Neural crest cell (in vitro differentiated cells): ENCODE measurements around the gene ZNF638. TPM values are rescaled to one million over a fixed set of nuclear protein-coding genes. Genes with fewer than 3 reads are reported as not detected.

Experiments
- DNase-seq: peaks from one replicate; pipeline ENCODE4 v3.0.0; 2021; ENCODE audit warnings: low read depth, mixed read lengths, low spot score
- H3K27ac Mint-ChIP-seq: one replicate; pipeline ENCODE4 v1.8.0; 2021; ENCODE audit warnings: mild to moderate bottlenecking, mixed read lengths; ENCODE audit not compliant: unreplicated experiment
- H3K27me3 Mint-ChIP-seq: 2 replicates; pipeline ENCODE4 v1.8.0; 2021; ENCODE audit warnings: low read depth, mild to moderate bottlenecking, mixed read lengths
- H3K36me3 Mint-ChIP-seq: 2 replicates; pipeline ENCODE4 v1.8.0; 2021; ENCODE audit warnings: low read depth, mild to moderate bottlenecking, mixed read lengths
- H3K4me1 Mint-ChIP-seq: 2 replicates; pipeline ENCODE4 v1.8.0; 2021; ENCODE audit warnings: mixed read lengths
- H3K4me3 Mint-ChIP-seq: one replicate; pipeline ENCODE4 v1.8.0; 2021; ENCODE audit warnings: mild to moderate bottlenecking, mixed read lengths
- H3K9me3 Mint-ChIP-seq: 2 replicates; pipeline ENCODE4 v1.8.0; 2021; ENCODE audit warnings: mixed read lengths
- total RNA-seq: library from RNA; stranded (reverse); gene quantifications from 2 replicates; pipeline ENCODE4 v1.2.1, GENCODE V29; 2021
- TF ChIP-seq, protein P1 (sequence below): fragments of 200-600 bp; sonication (generic); conservative IDR thresholded peaks from 2 replicates; pipeline ENCODE4 v1.5.0; 2021; ENCODE audit warnings: antibody characterized with exemption, mild to moderate bottlenecking

The ZNF638 gene
- total RNA-seq, 1 donor from 2014 or later = 159 TPM

DNA sequence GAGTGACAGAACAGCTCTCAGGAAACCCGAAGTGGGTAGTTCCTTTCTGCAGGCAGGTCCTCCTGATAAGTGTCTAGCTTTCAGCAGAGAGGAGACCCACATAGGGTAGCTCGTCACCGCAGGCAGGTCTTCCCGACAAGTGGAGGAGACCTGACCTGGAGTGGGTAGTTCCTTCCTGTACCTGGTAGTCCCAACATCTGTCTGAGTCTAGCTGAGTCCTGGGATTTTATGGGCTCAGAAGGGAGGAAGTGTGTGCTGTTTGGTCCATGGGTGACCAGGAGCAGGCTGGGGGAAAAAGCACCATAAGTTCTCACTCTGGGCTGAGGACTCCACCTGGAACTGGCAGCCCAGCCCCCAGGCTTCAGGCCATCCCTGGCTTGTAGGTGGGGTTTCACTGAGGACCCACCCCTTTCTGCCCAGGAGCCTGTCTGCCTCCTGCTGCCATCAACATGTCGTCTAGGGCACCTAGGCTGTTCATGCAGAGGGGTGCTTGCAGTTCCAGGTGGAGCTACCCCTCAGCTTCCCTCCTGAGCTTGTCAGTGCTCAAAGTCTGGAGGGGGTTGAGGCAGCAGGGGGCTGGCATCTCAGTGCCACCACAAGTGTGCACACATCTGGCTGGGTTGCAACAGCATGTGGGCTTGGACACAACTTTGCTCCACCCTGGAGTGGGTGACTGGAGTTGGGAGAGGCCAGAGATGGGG lies 131.2 kb downstream of the ZNF638 start:
- TF ChIP-seq, protein P1, sequence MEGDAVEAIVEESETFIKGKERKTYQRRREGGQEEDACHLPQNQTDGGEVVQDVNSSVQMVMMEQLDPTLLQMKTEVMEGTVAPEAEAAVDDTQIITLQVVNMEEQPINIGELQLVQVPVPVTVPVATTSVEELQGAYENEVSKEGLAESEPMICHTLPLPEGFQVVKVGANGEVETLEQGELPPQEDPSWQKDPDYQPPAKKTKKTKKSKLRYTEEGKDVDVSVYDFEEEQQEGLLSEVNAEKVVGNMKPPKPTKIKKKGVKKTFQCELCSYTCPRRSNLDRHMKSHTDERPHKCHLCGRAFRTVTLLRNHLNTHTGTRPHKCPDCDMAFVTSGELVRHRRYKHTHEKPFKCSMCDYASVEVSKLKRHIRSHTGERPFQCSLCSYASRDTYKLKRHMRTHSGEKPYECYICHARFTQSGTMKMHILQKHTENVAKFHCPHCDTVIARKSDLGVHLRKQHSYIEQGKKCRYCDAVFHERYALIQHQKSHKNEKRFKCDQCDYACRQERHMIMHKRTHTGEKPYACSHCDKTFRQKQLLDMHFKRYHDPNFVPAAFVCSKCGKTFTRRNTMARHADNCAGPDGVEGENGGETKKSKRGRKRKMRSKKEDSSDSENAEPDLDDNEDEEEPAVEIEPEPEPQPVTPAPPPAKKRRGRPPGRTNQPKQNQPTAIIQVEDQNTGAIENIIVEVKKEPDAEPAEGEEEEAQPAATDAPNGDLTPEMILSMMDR = no peak
- no peak overlapping the region for H3K27ac Mint-ChIP-seq
- peaks cover 26% of the 10 kb centered on the region for H3K27me3 Mint-ChIP-seq
- H3K36me3 Mint-ChIP-seq = no peaks in the 10 kb centered on the region
- H3K9me3 Mint-ChIP-seq = no peaks in the 10 kb centered on the region
- H3K4me3 Mint-ChIP-seq = no peak overlapping the region
- peaks cover 19% of the 10 kb centered on the region for H3K4me1 Mint-ChIP-seq
- no peak for DNase-seq

DNA sequence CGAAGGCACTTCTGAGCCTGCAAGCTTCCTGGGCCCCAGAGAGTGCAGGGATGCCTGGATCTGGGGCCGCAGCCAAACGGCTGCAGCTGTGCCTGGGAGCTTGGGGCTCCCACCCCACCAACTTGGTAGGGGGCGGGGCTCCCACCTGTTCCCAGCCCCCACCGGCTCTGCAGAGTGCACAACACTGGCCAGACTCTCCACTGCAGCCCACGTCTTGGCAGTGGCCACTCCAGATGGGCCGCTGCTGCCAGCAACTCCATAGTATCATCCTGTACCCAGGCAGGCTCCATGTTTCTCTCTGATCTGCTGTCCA lies 131.7 kb downstream of the ZNF638 start:
- TF ChIP-seq, protein P1 = no peak
- no peaks in the 10 kb centered on the region for H3K36me3 Mint-ChIP-seq
- no peaks in the 10 kb centered on the region for H3K9me3 Mint-ChIP-seq
- no peak overlapping the region for H3K4me3 Mint-ChIP-seq
- DNase-seq = no peak
- H3K27me3 Mint-ChIP-seq = peaks cover 31% of the 10 kb centered on the region
- H3K27ac Mint-ChIP-seq = no peak overlapping the region
- H3K4me1 Mint-ChIP-seq = peaks cover 18% of the 10 kb centered on the region

DNA sequence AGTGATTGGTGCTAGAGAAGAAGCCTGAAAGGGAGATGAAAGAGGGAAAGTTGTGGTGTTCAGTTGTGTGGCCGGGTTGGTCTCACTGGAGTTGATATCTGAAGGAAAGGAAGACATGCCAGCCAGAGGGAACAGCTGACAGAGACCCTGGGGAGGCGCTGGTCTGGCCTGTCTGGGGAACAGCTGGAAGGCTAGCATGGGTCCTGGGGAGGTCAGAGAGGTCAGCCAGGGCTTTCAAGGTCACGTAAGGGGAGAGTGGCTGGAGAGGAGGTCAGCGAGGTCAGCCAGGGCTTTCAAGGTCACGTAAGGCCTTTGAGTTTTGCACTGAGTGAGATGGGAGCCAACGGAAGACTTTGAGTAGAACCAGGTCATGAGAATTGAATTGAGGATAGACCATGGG lies 132.8 kb downstream of the ZNF638 start:
- Mint-ChIP-seq H3K27me3 (peaks cover 42% of the 10 kb centered on the region), H3K27ac (no peak overlapping the region), H3K36me3 (no peaks in the 10 kb centered on the region), H3K4me1 (peaks cover 14% of the 10 kb centered on the region), H3K4me3 (no peak overlapping the region), H3K9me3 (no peaks in the 10 kb centered on the region)
- no peak for DNase-seq
- TF ChIP-seq, protein P1 = no peak

DNA sequence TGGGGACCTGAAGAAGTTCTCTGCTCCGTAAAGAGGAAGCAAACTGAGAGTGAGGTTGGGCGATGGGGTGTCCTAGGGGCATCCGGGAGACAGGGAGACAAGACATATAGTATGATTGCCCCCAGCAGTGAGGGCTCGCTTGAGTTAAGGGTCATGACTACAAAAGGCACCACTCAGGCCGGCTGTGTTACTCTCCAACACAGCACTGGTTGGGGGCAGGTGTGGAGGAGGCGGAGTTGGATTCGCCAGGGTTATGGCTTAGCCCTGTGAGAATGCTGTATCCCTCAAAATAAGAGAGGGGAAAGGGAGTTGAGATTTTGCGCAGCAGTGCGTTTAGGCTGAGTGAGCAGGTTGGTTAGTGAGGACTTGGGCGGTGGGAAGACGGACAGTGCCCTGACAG lies 133.8 kb downstream of the ZNF638 start:
- TF ChIP-seq, protein P1 = no peak
- Mint-ChIP-seq H3K27ac (no peak overlapping the region), H3K4me3 (no peak overlapping the region), H3K36me3 (no peaks in the 10 kb centered on the region), H3K27me3 (peaks cover 51% of the 10 kb centered on the region), H3K4me1 (peaks cover 12% of the 10 kb centered on the region), H3K9me3 (no peaks in the 10 kb centered on the region)
- no peak for DNase-seq

DNA sequence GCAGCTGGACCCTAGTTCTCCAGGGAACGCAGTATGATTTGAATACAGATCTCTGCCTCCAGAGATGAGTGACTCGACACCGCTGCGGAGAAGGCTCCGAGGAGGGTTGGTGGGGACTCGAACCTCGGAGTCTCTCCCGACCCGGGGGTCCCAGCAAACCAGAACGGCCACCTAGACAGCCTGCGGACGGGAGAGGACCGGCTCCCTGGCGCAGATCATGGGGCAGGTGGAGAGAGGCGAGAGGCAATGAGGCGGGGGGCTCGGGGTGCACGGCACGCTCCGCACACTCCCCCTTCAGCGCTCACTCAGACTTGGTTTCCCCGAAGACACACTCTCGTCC lies 134.3 kb downstream of the ZNF638 start:
- Mint-ChIP-seq H3K27me3 (peaks cover 52% of the 10 kb centered on the region), H3K4me1 (peaks cover 9% of the 10 kb centered on the region), H3K27ac (no peak overlapping the region), H3K4me3 (no peak overlapping the region), H3K36me3 (no peaks in the 10 kb centered on the region), H3K9me3 (no peaks in the 10 kb centered on the region)
- DNase-seq = no peak
- TF ChIP-seq, protein P1 = no peak
